ENCODE data around the gene LHFPL3.

- TF ChIP-seq POLR2A (IDR thresholded peaks at IDR 0.05) (no peak), CTCF (IDR thresholded peaks at IDR 0.05) (no peak)
Measured at GRCh38 chr7:104357166-104357565, 28.8 kb downstream of the LHFPL3 start.

Data from thyroid gland (tissue), 4 donors.